Measurements from ENCODE around the gene ERMP1. TPM values are rescaled to one million over a fixed set of nuclear protein-coding genes. Genes with fewer than 3 reads are reported as not detected.
A peak's percentile ranks its signal among the peaks of the same experiment; 100 is the strongest.
"Not testable (repeated sequence)": the region's sequence is repeated elsewhere in the genome, so short reads cannot be mapped to it uniquely, and the experiment has no call there.

ERMP1 gene
- total and polyA plus RNA-seq, 7 donors = 2.4 to 12.3 (median 8.8) TPM

DNA sequence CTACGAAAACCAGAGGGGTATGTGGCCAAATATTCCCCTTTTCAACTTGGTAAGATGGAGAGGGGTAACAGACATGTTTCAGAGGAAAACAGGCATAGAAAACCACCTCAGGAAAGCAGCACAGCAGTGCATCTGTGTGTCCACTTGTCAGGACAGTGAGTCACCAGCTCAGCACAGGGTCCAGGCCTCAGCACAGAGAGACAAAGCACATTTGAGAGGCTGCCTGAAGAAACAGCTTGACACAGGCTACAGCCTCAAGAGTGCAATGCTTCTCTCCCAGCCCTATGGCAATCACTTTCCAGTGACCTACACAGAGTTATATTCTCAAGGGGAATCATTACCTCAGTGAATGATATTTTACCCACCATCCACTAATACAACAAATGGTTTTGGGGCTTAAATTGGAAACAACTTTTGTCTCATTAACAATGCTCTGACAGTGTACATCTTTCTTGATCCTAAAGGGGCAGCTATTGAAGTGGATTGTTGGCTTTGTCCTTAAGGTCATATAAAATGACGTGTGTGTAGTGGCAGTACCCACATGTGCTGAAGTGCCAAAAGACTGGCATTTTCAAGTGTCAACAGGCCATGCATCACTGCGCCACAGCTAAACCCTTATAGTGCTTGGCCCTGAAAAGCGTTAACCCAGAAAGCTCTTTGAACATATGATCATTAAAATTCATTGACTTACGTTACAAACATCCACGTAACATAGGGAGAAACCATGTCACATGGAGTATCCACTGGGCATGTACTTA is 46.4 kb downstream of the ERMP1 start:
- H3K27ac ChIP-seq = no peak overlapping the region
- intact Hi-C loops (cut with DNase I) = no loop called here
- H3K9me3 ChIP-seq = peaks cover 5% of the 10 kb centered on the region
- TF ChIP-seq, protein P1, sequence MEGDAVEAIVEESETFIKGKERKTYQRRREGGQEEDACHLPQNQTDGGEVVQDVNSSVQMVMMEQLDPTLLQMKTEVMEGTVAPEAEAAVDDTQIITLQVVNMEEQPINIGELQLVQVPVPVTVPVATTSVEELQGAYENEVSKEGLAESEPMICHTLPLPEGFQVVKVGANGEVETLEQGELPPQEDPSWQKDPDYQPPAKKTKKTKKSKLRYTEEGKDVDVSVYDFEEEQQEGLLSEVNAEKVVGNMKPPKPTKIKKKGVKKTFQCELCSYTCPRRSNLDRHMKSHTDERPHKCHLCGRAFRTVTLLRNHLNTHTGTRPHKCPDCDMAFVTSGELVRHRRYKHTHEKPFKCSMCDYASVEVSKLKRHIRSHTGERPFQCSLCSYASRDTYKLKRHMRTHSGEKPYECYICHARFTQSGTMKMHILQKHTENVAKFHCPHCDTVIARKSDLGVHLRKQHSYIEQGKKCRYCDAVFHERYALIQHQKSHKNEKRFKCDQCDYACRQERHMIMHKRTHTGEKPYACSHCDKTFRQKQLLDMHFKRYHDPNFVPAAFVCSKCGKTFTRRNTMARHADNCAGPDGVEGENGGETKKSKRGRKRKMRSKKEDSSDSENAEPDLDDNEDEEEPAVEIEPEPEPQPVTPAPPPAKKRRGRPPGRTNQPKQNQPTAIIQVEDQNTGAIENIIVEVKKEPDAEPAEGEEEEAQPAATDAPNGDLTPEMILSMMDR (IDR thresholded peaks at IDR 0.05) = no peak
- H3K36me3 ChIP-seq (ENCODE audit: insufficient read depth in 1 of 2, low read depth in 1 of 2) = peaks cover 0 to 40% of the 10 kb centered on the region in 2 donors
- no peak overlapping the region for H3K4me3 ChIP-seq
- H3K4me1 ChIP-seq = peaks cover 7% of the 10 kb centered on the region
- DNase-seq = no peak
- H3K27me3 ChIP-seq (ENCODE audit: insufficient read depth in 3 of 3, low read length in 2 of 3) = no peaks in the 10 kb centered on the region
- ATAC-seq = peak in 3 of 4 donors; percentile 32 to 58 (median 43)
- WGBS, 3 donors = 80 to 89% (median 86%) methylated on average over 6 of the region's 6 CpGs

DNA sequence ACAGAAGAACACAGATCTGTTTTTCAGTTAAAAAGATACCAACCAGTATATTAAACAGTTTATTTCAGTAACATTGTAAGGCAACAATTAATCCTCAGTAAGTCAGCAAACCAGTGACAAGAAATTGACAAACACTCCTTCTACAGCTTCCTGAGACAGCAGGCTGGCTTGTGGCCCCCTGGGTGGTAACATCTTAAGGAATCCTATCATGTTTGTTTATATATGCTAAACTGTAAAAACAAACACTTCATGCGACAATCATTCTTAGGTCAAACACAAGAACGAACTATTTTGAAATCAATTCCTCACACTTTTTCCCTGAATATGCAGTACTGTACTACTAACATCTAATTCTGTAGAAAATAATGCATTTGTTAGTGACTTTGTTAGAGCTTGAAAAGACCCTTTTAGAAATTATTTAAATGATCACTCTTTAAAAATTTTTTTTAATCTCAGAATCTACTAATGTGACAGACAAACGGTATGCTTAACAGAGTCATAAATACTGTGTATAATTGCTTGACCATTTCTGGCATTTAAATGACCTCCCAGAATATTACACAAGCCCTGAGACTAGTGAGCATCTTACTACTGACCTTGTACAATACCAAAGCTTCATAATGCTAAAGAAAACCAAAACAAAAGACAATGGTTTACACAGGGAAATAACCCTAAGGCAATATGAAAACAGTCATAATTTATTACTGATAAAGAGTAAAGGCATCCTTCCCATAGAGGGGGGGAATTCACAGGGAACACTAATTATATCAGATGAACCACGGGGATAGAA is 48.2 kb downstream of the ERMP1 start:
- no peaks in the 10 kb centered on the region for H3K27me3 ChIP-seq (ENCODE audit: insufficient read depth in 3 of 3, low read length in 2 of 3)
- ATAC-seq (peak in 2 of 4 donors; percentile 4), DNase-seq (no peak)
- peaks cover 7% of the 10 kb centered on the region for H3K4me1 ChIP-seq
- H3K36me3 ChIP-seq (ENCODE audit: insufficient read depth in 1 of 2, low read depth in 1 of 2) = peaks cover 3 to 46% of the 10 kb centered on the region in 2 donors
- peak overlapping the region; percentile 13 for H3K27ac ChIP-seq
- TF ChIP-seq, protein P1 (IDR thresholded peaks at IDR 0.05) = no peak
- WGBS, 3 donors = 53 to 79% (median 63%) methylated on average over 4 of the region's 4 CpGs
- peaks cover 5% of the 10 kb centered on the region for H3K9me3 ChIP-seq
- H3K4me3 ChIP-seq = no peak overlapping the region
- intact Hi-C loops (cut with DNase I) = no loop called here

DNA sequence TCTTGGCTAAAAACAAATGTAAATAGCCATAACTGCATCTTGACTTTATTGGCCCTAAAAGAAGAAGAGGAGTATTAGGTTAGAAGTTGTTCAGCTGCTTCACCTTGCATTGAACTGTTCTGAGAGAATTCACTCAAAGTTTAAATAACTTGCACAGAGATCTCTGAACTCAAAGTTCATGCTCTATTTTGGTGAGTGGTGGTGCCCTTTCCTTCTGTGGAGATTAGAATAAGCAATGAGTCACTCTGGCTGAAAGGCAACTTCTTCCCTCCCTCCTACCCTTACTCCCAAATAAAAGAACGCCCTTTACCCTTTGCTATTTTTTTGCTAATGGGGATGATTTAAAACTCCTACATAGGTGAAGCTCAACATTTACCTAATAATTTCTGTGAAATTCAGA is 48.9 kb downstream of the ERMP1 start:
- H3K27me3 ChIP-seq (ENCODE audit: insufficient read depth in 3 of 3, low read length in 2 of 3) = no peaks in the 10 kb centered on the region
- H3K36me3 ChIP-seq (ENCODE audit: insufficient read depth in 1 of 2, low read depth in 1 of 2) = peaks cover 3 to 52% of the 10 kb centered on the region in 2 donors
- peak overlapping the region; percentile 27 for H3K27ac ChIP-seq
- ATAC-seq (peak; percentile 71 to 87 (median 79)), DNase-seq (no peak)
- peaks cover 5% of the 10 kb centered on the region for H3K9me3 ChIP-seq
- WGBS, 3 donors = 85 to 90% (median 89%) methylated on average over 1 of the region's 1 CpG
- intact Hi-C loops (cut with DNase I) = no loop called here
- TF ChIP-seq, protein P1 (IDR thresholded peaks at IDR 0.05) = no peak
- no peak overlapping the region for H3K4me3 ChIP-seq
- H3K4me1 ChIP-seq = peaks cover 7% of the 10 kb centered on the region

DNA sequence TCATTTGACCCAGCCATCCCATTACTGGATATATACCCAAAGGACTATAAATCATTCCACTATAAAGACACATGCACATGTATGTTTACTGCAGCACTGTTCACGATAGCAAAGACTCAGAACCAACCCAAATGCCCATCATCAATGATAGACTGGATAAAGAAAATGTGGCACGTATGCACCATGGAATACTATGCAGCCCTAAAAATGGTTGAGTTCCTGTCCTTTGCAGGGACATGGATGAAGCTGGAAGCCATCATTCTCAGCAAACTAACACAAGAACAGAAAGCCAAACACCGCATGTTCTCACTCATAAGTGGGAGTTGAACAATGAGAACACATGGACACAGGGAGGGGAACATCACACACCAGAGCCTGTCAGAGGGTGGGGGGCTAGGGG is 49.5 kb downstream of the ERMP1 start:
- H3K27me3 ChIP-seq (ENCODE audit: insufficient read depth in 3 of 3, low read length in 2 of 3); H3K4me1 ChIP-seq; intact Hi-C loops (cut with DNase I); H3K4me3 ChIP-seq; H3K9me3 ChIP-seq; DNase-seq; ATAC-seq: not testable (repeated sequence)
- H3K27ac ChIP-seq = peak overlapping the region; percentile 27
- WGBS, 3 donors = 94 to 99% (median 98%) methylated on average over 3 of the region's 3 CpGs
- H3K36me3 ChIP-seq (ENCODE audit: insufficient read depth in 1 of 2, low read depth in 1 of 2) = peaks cover 6 to 57% of the 10 kb centered on the region in 2 donors

DNA sequence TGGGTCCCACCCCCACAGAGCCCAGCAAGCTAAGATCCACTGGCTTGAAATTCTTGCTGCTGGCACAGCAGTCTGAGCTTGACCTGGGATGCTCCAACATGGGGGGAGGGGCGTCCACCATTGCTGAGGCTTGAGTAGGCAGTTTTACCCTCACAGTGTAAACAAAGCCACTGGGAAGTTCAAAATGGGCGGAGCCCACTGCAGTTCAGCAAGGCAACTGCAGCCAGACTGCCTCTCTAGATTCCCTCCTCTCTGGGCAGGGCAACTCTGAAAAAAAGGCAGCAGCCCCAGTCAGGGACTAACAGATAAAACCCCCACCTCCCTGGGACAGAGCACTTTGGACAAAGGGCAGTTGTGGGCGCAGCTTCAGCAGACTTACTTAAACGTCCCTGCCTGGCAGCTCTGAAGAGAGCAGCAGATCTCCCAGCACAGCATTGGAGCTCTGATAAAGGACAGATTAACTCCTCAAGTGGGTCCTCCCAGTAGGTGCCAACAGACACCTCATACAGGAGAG is 53.2 kb downstream of the ERMP1 start:
- peak in 1 of 4 donors; percentile 26 for ATAC-seq
- 92 to 100% (median 96%) methylated on average over 4 of the region's 4 CpGs for WGBS, 3 donors
- H3K4me1 ChIP-seq; H3K27me3 ChIP-seq (ENCODE audit: insufficient read depth in 3 of 3, low read length in 2 of 3); DNase-seq; H3K9me3 ChIP-seq; intact Hi-C loops (cut with DNase I); H3K4me3 ChIP-seq; H3K27ac ChIP-seq: not testable (repeated sequence)
- peaks cover 6 to 59% of the 10 kb centered on the region in 2 donors for H3K36me3 ChIP-seq (ENCODE audit: insufficient read depth in 1 of 2, low read depth in 1 of 2)

Measured in psoas muscle (tissue), 8 donors.